Activated naive CD4-positive, alpha-beta T cell treated with anti-CD3 and anti-CD28 coated beads, Interleukin-2, amount 10 ng/mL, durations not matched to agents 7 days and 5 days (primary cell): ENCODE measurements around the gene GPBAR1.

Experiments
- CTCF ChIA-PET: fragments of 350-600 bp; sonication (Branson Sonifier 250); formaldehyde crosslinking; loops from one replicate; lab custom pipeline; 2021; ENCODE audit warnings: antibody characterized with exemption; lab: Charles Lee
- DNase-seq: peaks from one replicate; pipeline ENCODE4 v3.0.0-alpha.2; 2020
- H3K27ac Mint-ChIP-seq: one replicate; pipeline ENCODE4 v1.8.0; 2021; ENCODE audit warnings: mild to moderate bottlenecking, moderate library complexity, mixed read lengths
- H3K27me3 Mint-ChIP-seq: one replicate; pipeline ENCODE4 v1.8.0; 2021; ENCODE audit warnings: mild to moderate bottlenecking, mixed read lengths
- H3K36me3 Mint-ChIP-seq: one replicate; pipeline ENCODE4 v1.8.0; 2021; ENCODE audit warnings: mixed read lengths
- H3K4me1 Mint-ChIP-seq: one replicate; pipeline ENCODE4 v1.8.0; 2021; ENCODE audit warnings: mixed read lengths
- H3K4me3 Mint-ChIP-seq: one replicate; pipeline ENCODE4 v1.8.0; 2021; ENCODE audit warnings: mild to moderate bottlenecking, moderate library complexity, mixed read lengths
- H3K9me3 Mint-ChIP-seq: one replicate; pipeline ENCODE4 v1.8.0; 2021; ENCODE audit warnings: mixed read lengths

Gene GPBAR1

GRCh38 chr2:218228366-218229090 lies 32.3 kb upstream of the GPBAR1 start:
- peaks cover 91% of the 10 kb centered on the region for H3K4me1 Mint-ChIP-seq
- peak overlapping the region; percentile 95 for H3K27ac Mint-ChIP-seq
- no peaks in the 10 kb centered on the region for H3K27me3 Mint-ChIP-seq
- peak overlapping the region; percentile 69 for H3K4me3 Mint-ChIP-seq
- no peak for DNase-seq
- no peaks in the 10 kb centered on the region for H3K9me3 Mint-ChIP-seq
- H3K36me3 Mint-ChIP-seq, result peaks cover 82% of the 10 kb centered on the region
- CTCF ChIA-PET, result interaction anchor here (0.6 to 3.3 kb wide), 7 partner anchors 10 to 518 kb away, joined by 3 to 19 read pairs (median 5); no protein-coding TSS in a partner anchor

DNA sequence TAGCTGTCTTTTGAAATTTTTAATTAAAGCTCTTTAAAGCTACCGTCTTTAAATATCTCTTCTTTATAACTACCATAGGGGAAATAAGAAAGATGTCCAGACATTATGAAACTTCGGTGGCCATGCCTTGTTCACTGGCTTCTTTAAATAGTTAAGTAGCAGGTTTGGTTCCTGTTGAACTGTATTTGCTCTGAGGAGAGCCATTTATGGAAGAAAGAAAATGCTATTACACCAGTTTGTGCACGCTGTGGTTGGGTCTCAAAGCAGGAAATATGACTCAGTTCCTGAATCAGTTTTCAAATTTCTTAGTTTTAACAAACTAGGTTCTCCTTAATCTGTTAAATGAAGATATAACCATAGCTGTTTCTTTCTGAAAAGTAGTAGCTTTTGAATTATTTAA lies 31.6 kb upstream of the GPBAR1 start:
- no peaks in the 10 kb centered on the region for H3K27me3 Mint-ChIP-seq
- DNase-seq, result peak; percentile 63
- H3K4me1 Mint-ChIP-seq, result peaks cover 88% of the 10 kb centered on the region
- H3K27ac Mint-ChIP-seq, result peak overlapping the region; percentile 95
- peak overlapping the region; percentile 69 for H3K4me3 Mint-ChIP-seq
- H3K9me3 Mint-ChIP-seq, result no peaks in the 10 kb centered on the region
- CTCF ChIA-PET, result interaction anchor here (0.9 to 3.3 kb wide), 5 partner anchors 8 to 27 kb away, joined by 3 to 23 read pairs (median 7); no protein-coding TSS in a partner anchor
- H3K36me3 Mint-ChIP-seq, result peaks cover 81% of the 10 kb centered on the region

GRCh38 chr2:218229851-218230250 lies 31.0 kb upstream of the GPBAR1 start:
- Mint-ChIP-seq H3K36me3 (peaks cover 81% of the 10 kb centered on the region), H3K27ac (peak overlapping the region; percentile 89), H3K4me1 (peaks cover 81% of the 10 kb centered on the region), H3K4me3 (peak overlapping the region; percentile 29), H3K9me3 (no peaks in the 10 kb centered on the region), H3K27me3 (no peaks in the 10 kb centered on the region)
- peak; percentile 34 for DNase-seq
- CTCF ChIA-PET, result interaction anchor here (0.9 to 3.3 kb wide), 6 partner anchors 9 to 42 kb away, joined by 3 to 23 read pairs (median 6); no protein-coding TSS in a partner anchor

DNA sequence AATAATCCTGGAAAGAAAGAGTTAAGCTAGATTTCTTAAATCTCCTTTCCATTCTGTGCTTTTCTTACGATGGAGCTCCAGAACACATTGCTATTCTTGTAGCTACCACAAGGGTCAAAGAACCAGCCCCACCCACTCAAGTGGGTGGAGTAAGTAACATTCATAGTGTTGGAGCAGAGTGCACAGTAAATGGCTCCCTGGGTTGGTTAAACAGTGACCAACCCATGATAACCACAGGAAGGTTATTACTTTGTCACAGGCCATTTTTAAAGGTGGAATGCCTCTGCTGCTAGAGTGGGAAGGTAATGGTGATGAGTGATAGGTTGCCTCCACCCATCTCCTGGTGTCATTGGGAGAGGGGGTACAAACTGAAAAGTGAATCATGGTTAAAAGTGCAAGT lies 29.9 kb upstream of the GPBAR1 start:
- peak overlapping the region; percentile 89 for H3K27ac Mint-ChIP-seq
- DNase-seq, result peak; percentile 41
- no peaks in the 10 kb centered on the region for H3K9me3 Mint-ChIP-seq
- CTCF ChIA-PET, result interaction anchor here (1.1 to 3.3 kb wide), 8 partner anchors 10 to 45 kb away, joined by 3 to 23 read pairs (median 6); no protein-coding TSS in a partner anchor
- peak overlapping the region; percentile 29 for H3K4me3 Mint-ChIP-seq
- H3K4me1 Mint-ChIP-seq, result peaks cover 71% of the 10 kb centered on the region
- no peaks in the 10 kb centered on the region for H3K27me3 Mint-ChIP-seq
- H3K36me3 Mint-ChIP-seq, result peaks cover 79% of the 10 kb centered on the region

GRCh38 chr2:218233543-218233942 lies 27.3 kb upstream of the GPBAR1 start:
- no peaks in the 10 kb centered on the region for H3K27me3 Mint-ChIP-seq
- no peaks in the 10 kb centered on the region for H3K9me3 Mint-ChIP-seq
- H3K27ac Mint-ChIP-seq, result no peak overlapping the region
- peaks cover 45% of the 10 kb centered on the region for H3K4me1 Mint-ChIP-seq
- peaks cover 74% of the 10 kb centered on the region for H3K36me3 Mint-ChIP-seq
- DNase-seq, result no peak
- CTCF ChIA-PET, result interaction anchor here (0.7 to 1.7 kb wide), 5 partner anchors 10 to 48 kb away, joined by 3 to 6 read pairs (median 4); no protein-coding TSS in a partner anchor
- no peak overlapping the region for H3K4me3 Mint-ChIP-seq

GRCh38 chr2:218234521-218234920 lies 26.3 kb upstream of the GPBAR1 start:
- Mint-ChIP-seq H3K27me3 (no peaks in the 10 kb centered on the region), H3K4me3 (no peak overlapping the region), H3K36me3 (peaks cover 75% of the 10 kb centered on the region), H3K9me3 (no peaks in the 10 kb centered on the region), H3K27ac (no peak overlapping the region), H3K4me1 (peaks cover 37% of the 10 kb centered on the region)
- DNase-seq, result no peak
- CTCF ChIA-PET, result interaction anchor here (1.2 to 1.7 kb wide), 3 partner anchors 23 to 49 kb away, joined by 3 to 6 read pairs (median 3); no protein-coding TSS in a partner anchor

DNA sequence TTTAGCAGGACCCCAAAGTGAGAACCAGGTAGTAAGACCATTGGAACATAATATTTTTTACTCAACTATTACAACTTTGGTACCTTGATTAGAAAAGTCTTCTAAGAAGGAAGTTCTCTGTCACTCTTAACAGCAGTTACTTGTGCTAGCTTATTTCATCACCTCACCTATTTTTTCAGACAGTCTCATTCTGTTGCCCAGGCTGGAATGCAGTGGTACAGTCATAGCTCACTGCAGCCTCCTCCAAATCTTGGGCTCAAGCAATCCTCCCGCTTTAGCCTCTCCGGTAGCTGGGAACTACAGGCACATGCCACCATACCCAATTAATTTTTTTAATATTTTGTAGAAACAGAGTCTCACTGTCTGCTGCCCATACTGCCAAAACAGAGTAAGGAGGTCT lies 25.8 kb upstream of the GPBAR1 start:
- peaks cover 32% of the 10 kb centered on the region for H3K4me1 Mint-ChIP-seq
- H3K4me3 Mint-ChIP-seq, result no peak overlapping the region

GRCh38 chr2:218236829-218237228 lies 24.0 kb upstream of the GPBAR1 start:
- Mint-ChIP-seq H3K4me1 (peaks cover 21% of the 10 kb centered on the region), H3K27me3 (no peaks in the 10 kb centered on the region), H3K4me3 (no peak overlapping the region), H3K9me3 (no peaks in the 10 kb centered on the region), H3K27ac (no peak overlapping the region), H3K36me3 (peaks cover 74% of the 10 kb centered on the region)
- DNase-seq, result no peak
- CTCF ChIA-PET, result no interaction called here

More for the DNA sequence above, 25.8 kb upstream of the GPBAR1 start:
- no peak for DNase-seq
- Mint-ChIP-seq H3K27ac (no peak overlapping the region), H3K27me3 (no peaks in the 10 kb centered on the region), H3K36me3 (peaks cover 77% of the 10 kb centered on the region), H3K9me3 (no peaks in the 10 kb centered on the region)
- CTCF ChIA-PET, result interaction anchor here (1.2 to 1.7 kb wide), 2 partner anchors 22 to 49 kb away, joined by 3 to 6 read pairs; no protein-coding TSS in a partner anchor

- Mint-ChIP-seq H3K9me3 (no peaks in the 10 kb centered on the region), H3K4me3 (no peak overlapping the region), H3K36me3 (peaks cover 75% of the 10 kb centered on the region), H3K4me1 (peaks cover 11% of the 10 kb centered on the region), H3K27ac (peak overlapping the region; percentile 42), H3K27me3 (no peaks in the 10 kb centered on the region)
- DNase-seq, result no peak
- CTCF ChIA-PET, result no interaction called here
Measured at GRCh38 chr2:218238887-218239286, 21.9 kb upstream of the GPBAR1 start.

- Mint-ChIP-seq H3K4me3 (no peak overlapping the region), H3K9me3 (no peaks in the 10 kb centered on the region), H3K4me1 (peaks cover 9% of the 10 kb centered on the region), H3K36me3 (peaks cover 74% of the 10 kb centered on the region), H3K27me3 (no peaks in the 10 kb centered on the region), H3K27ac (peak overlapping the region; percentile 1)
- CTCF ChIA-PET, result interaction anchor here (0.6 to 2.3 kb wide), 5 partner anchors 10 to 15 kb away, joined by 3 to 8 read pairs (median 5); no protein-coding TSS in a partner anchor
- DNase-seq, result no peak
Measured at GRCh38 chr2:218244204-218244603, 16.6 kb upstream of the GPBAR1 start.

DNA sequence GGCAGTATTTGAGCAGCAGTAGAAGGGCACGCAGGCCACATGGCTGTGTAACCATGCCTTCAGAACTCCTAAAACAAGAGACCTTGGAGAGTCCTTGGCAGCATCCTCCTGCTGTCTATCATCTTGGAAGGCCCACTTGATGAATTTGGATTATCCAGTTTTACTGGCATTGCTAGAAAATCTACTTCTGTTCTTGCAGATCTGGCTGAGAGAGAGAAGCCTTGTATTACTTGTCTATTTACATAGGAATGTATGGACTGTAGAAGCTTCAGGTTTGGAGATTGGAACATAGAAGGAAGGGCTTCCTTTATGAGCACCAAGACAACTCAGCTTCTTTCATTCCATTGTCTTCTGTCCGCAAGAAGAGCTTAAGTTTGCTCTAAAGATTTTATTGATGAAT lies 16.1 kb upstream of the GPBAR1 start:
- peak overlapping the region; percentile 1 for H3K27ac Mint-ChIP-seq
- CTCF ChIA-PET, result interaction anchor here (0.6 to 2.3 kb wide), 5 partner anchors 11 to 44 kb away, joined by 3 to 8 read pairs (median 5); no protein-coding TSS in a partner anchor
- peaks cover 9% of the 10 kb centered on the region for H3K4me1 Mint-ChIP-seq
- H3K4me3 Mint-ChIP-seq, result no peak overlapping the region
- H3K27me3 Mint-ChIP-seq, result no peaks in the 10 kb centered on the region
- no peak for DNase-seq
- H3K36me3 Mint-ChIP-seq, result peaks cover 76% of the 10 kb centered on the region
- H3K9me3 Mint-ChIP-seq, result no peaks in the 10 kb centered on the region

DNA sequence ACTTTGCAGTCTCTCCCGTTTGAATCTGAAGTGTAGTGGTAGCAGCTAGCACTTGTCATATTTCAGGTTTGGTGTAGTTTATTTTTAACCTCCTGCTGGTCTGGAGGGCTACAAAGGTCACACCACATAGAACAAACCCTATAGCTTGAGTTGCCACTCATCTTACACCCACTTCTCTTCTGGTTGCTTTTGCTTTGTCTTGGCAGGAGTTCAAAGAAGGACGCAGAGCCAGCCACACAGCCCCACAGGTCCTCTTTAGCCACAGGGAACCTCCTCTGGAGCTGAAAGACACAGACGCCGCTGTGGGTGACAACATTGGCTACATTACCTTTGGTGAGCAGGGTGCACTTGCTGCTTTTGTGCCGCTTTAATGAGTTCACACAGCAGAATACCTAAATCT lies 15.6 kb upstream of the GPBAR1 start:
- CTCF ChIA-PET, result interaction anchor here (0.6 to 2.3 kb wide), 3 partner anchors 12 to 60 kb away, joined by 3 to 8 read pairs (median 3); no protein-coding TSS in a partner anchor
- peaks cover 11% of the 10 kb centered on the region for H3K4me1 Mint-ChIP-seq
- no peak overlapping the region for H3K27ac Mint-ChIP-seq
- peaks cover 77% of the 10 kb centered on the region for H3K36me3 Mint-ChIP-seq
- no peak for DNase-seq
- H3K4me3 Mint-ChIP-seq, result no peak overlapping the region
- H3K9me3 Mint-ChIP-seq, result no peaks in the 10 kb centered on the region
- H3K27me3 Mint-ChIP-seq, result no peaks in the 10 kb centered on the region

DNA sequence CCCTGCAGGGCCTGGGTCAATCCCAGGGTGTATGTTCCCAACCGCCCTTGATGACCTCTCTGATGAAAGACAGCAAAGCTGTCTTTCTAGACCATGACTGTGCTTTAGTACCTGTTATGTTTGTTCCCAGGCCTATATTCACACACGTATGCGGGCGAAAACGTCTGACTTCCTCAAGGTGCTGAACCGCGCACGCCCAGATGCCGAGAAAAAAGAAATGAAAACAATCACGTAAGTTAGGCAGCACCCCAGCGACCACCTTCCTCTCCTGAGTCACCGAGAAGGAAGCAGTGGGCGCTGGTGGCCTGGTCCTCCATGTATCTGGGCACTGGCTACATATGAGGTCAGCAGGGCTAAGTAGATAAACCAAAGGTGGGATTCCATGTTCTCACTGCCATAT lies 11.1 kb upstream of the GPBAR1 start:
- no peak overlapping the region for H3K4me3 Mint-ChIP-seq
- H3K36me3 Mint-ChIP-seq, result peaks cover 74% of the 10 kb centered on the region

GRCh38 chr2:218252509-218253231 lies 8.1 kb upstream of the GPBAR1 start:
- Mint-ChIP-seq H3K36me3 (peaks cover 70% of the 10 kb centered on the region), H3K4me1 (peaks cover 16% of the 10 kb centered on the region), H3K9me3 (no peaks in the 10 kb centered on the region), H3K27ac (no peak overlapping the region), H3K27me3 (no peaks in the 10 kb centered on the region), H3K4me3 (no peak overlapping the region)
- CTCF ChIA-PET, result interaction anchor here (0.6 to 1.9 kb wide), 4 partner anchors 10 to 67 kb away, joined by 3 to 5 read pairs (median 4); no protein-coding TSS in a partner anchor
- peak; percentile 9 for DNase-seq

More for the DNA sequence above, 11.1 kb upstream of the GPBAR1 start:
- peaks cover 3% of the 10 kb centered on the region for H3K4me1 Mint-ChIP-seq
- no peak for DNase-seq
- no peaks in the 10 kb centered on the region for H3K9me3 Mint-ChIP-seq
- no peaks in the 10 kb centered on the region for H3K27me3 Mint-ChIP-seq
- H3K27ac Mint-ChIP-seq, result peak overlapping the region; percentile 49
- CTCF ChIA-PET, result no interaction called here
